Frontal cortex (tissue), 4 donors: ENCODE results near the gene COL23A1. TPM values are rescaled to one million over a fixed set of nuclear protein-coding genes. Genes with fewer than 3 reads are reported as not detected.
A peak's percentile ranks its signal among the peaks of the same experiment; 100 is the strongest.

ENCODE experiments used
- DNase-seq, 2 donors: peaks; one replicate each; pipeline ENCODE4 v3.0.0; 2012; ENCODE audit warnings: low spot score in 2 of 2
- FAIRE-seq: peaks from 2 replicates; lab custom pipeline; 2012; peaks lifted over from hg19 to GRCh38; lab: Jason Lieb, UNC
- total RNA-seq: library from RNA; depleted of rRNA; stranded (reverse); fragments of >200 nt; gene quantifications from one replicate; pipeline ENCODE4 v1.2.3, GENCODE V29; 2014
- donor health status: control.
- donor health status: control.
- donor health status: control.

The COL23A1 gene
- total RNA-seq, 1 donor from 2014 or later, result 0.82 TPM

DNA sequence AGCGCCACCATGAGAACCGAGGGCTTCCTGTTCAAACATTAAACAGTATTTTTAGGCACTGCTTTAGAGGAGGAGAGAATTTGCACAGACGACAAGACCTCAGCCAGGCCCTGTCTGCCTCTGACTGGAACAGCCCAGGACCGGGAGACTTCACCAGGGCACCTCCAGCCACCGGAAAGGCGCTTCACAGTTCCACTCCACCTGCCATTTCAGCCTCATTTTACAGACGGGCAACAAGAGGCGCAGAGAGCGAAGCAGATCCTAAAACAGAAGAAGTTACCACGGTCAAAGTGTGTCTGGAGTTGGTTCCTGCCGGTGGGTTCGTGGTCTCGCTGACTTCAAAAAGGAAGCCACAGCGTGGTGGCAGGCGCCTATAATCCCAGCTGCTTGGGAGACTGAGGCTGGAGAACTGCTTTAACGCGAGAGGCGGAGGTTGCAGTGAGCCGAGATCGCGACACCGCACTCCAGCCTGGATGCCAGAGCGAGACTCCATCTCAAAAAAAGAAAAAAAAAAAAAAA, 28.4 kb downstream of the COL23A1 start:
- DNase-seq (no peak), FAIRE-seq (no peak)

DNA sequence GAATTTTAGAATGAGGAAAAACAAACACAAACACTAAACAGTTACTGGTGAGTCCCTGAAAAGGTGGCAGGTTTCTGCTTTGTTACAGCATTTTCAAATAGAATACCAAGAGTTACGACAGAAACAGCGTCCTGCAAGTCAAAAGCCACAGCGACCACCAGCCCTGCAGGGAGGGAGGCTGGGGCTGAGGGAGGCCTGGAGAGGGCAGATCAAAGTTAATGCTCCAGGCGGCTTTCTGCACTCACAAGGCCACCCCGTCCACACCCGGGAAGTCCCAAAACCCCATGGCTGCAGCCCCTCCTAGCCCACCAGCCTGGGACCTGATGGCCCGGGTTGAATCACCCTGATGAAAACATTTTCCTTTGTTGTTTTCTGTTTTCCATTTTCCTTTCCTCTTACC, 29.3 kb downstream of the COL23A1 start:
- DNase-seq, result no peak
- no peak for FAIRE-seq

DNA sequence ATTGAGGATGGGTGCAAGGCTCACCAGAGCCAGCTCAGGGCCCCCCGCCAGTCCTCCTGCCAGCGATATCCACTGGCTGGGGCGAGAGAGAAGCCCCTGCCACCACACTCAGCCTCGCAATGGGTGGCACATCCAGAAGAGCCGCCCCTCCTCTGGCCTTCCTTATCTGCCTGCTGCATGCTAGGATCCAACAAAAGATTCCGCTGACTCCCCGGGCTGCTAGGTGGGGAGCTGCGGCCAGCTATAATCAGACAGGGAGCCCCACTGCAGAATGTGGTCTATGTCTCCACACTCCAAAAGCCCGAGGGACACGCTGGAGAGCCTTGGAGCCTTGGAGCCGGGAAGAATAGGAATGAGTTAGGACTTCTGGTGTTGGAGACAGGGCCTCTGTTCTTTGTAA, 32.8 kb downstream of the COL23A1 start:
- no peak for DNase-seq
- FAIRE-seq, result no peak

DNA sequence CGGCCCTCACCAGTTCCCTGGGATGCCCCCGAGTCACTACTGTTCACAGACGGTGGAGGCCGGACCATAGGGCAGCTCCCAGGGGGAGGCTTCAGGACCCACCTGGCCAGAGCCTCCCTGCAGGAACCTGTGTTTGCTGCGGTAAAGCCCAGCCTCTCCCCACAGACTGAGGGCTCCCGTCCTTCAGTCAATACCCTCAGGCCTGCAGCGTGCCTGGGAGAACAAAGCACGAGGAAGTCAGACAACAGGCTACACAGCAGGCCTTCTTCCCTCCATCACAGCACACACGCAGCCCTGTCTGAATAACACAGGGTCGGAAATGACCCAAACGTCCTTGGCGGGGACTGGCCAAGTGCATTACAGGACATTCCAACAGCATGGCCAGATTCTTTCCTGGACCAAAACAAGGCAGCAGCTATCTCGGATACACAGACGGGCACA, 34.4 kb downstream of the COL23A1 start:
- no peak for FAIRE-seq
- DNase-seq, result no peak

DNA sequence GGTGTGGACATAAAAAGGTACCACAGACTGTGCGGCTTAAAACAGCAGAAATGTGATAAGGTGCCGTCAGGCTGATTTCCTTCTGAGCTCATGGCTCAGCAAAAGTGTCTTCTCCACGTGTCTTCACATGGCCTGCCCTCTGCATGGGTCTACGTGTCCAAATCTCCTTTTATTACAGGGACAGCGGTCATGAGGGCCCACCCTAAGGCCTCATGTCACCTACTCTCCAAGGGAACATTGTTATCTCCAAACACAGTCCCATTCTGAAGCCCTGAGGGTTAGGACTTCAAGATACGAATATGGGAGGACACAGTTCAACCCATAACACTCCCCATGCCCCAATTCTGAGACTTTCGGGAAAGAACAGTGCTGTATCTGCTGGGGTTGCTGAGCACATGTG, 35.2 kb downstream of the COL23A1 start:
- no peak for DNase-seq
- no peak for FAIRE-seq

DNA sequence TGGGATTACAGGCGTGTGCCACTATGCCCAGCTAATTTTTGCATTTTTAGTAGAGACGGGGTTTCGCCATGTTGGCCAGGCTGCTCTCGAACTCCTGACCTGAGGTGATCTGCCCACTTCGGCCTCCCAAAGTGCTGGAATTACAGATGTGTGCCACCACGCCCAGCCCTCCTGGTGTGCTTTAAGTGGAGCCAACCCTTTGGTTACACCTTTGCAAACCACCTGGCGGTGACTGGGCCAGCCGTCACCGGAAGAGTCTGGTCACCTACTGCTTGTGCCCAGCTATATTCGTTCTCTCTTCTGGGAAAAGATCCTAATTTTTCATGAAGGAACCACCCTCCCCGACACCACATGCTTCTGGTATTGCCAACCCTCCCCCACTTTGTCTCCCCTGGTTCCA, 35.9 kb downstream of the COL23A1 start:
- FAIRE-seq, result no peak
- no peak for DNase-seq

DNA sequence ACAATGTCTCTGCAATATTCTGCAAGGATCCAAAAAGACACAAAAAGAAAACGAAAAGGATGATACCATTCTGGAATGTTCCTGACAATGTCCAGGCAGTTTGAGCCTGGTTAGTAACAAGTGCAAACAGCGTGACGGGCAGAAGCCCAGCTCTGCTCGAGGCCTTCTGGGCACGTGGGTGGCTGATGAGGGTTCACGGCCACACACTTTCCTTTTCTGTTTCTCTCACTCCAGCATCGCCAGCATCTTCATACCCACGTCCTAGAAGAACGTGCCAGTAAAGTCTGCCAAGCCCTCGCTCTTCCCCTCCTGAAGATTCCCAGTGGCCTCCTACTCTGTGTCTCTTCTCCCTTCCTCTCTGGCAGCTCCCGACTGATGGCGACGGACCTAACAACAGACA, 36.7 kb downstream of the COL23A1 start:
- FAIRE-seq (no peak), DNase-seq (no peak)

DNA sequence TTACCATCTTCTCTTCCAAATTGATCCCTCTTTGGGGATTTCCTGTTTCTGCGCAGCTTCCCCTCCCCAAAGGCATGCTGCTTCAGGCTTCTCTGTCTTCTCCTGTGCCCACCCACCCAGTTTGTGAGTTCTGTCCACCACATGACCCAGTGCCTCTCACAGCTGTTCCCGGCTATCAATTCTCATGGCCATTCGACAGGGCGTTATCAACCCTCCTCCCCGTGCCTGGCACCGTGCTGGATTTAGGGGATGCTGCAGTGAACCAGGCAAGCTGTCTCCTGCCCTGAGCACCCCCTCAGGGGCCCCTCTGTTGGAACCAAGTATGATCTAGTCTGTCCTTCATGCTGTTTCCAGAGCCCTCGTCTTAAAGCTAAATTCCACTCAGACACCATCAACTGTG, 38.7 kb downstream of the COL23A1 start:
- FAIRE-seq, result no peak
- DNase-seq, result no peak

DNA sequence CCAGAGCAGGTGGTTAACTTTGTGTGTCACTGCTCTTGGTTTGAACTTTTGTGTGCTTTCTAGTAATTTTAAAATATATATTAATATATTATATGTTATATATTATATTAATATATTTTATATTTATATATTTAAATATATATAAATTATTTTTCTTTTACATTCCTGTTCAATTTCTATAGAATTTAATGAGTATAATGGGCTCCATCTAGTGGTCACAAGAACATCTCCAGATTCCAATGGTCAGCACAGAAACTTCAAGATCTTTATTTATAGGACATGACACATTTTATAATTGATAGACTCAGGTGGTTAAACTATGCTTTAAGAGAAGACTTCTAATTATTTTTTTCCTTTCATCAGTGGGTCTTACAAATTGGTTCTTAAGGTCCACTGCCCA, 39.1 kb downstream of the COL23A1 start:
- DNase-seq, result peak in 1 of 2 donors; percentile 48

DNA sequence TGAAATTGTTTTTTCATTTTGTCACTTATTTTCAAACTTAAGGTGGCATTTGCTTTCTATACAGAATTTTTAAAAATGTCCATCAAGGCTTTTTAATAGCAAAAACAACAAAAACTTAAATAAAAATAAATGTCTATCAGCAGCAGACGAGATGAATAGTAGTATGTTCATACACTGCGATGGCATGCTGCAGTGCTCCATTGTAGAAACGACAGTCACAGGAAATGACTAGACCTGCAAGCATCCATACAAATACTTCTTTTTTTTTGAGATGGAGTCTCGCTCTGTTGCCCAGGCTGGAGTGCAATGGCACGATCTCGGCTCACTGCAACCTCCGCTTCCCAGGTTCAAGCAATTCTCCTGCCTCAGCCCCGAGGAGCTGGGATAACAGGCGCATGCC, 41.4 kb downstream of the COL23A1 start:
- no peak for FAIRE-seq
- no peak for DNase-seq

More for the DNA sequence above, 39.1 kb downstream of the COL23A1 start:
- FAIRE-seq, result peak; percentile 99

DNA sequence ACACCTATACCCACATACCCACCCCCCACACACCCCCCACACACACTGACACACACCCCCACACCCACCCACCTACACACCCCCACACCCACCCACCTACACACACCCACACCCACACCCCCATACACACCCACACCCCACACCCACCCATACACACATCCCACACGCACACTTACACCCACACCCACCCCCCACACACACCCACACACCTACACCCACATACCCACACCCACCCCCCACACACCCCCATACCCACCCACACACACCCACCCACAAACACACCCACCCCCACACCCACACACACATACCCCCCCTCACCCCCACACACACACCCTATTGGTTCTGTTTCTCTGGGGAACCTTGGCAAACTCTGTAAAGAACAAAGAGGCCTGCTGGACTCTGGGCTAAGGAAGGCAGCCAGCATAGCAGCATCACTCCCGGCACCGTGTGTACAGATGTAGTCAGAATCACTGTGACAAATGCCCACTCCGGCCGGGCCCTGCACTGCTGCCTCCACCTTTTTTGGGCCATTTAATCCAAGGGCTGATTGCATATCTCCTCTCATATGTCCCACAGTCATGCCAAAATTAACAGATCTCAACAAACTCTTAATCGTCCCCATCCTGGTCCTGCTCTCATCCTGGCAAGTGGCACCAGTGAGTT, 42.3 kb downstream of the COL23A1 start:
- FAIRE-seq (no peak), DNase-seq (no peak)

DNA sequence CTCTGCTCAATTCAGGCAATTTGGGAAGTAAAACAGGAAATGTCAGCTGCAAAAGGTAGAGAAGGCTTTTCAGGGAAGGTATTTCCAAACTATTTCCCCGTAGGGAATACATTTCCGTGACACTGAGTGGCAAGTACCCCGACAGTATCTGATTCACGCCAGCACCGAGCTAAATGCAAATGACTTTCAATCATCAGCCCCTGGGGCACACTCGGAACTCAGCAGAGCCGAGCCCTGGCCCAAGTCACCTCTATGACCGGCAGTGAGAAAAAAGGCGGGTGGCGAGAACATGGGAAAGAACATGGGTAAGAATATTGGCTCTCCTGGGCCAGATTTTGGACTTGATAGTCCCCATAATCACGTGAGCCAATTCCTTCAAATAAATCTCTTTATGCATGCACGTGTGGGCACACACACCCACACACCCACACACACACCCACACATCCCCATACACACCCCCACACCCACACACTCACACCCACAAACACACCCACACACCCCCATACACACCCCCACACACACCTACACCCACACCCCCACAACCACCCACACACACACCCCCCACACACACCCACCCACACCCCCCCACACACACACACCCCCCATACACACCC, 43.0 kb downstream of the COL23A1 start:
- FAIRE-seq (no peak), DNase-seq (no peak)

DNA sequence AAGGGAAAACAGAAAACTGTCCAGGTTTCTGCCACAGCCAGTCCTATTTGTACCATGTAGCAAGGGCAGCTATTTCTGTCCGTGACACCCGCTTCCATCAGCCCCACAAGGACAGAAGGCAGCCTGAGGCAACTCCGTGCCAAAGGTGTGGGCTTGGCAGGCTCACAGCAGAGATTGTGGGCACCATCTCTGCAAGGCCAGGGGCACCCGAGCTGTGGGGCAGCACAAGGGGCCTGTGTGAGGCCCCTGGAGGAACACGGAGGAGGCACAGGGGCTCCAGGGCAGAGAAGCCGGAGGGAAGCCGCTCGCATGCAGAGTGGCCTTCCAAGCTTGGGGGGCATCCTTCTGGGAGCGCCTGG, 43.5 kb downstream of the COL23A1 start:
- FAIRE-seq, result no peak
- no peak for DNase-seq

DNA sequence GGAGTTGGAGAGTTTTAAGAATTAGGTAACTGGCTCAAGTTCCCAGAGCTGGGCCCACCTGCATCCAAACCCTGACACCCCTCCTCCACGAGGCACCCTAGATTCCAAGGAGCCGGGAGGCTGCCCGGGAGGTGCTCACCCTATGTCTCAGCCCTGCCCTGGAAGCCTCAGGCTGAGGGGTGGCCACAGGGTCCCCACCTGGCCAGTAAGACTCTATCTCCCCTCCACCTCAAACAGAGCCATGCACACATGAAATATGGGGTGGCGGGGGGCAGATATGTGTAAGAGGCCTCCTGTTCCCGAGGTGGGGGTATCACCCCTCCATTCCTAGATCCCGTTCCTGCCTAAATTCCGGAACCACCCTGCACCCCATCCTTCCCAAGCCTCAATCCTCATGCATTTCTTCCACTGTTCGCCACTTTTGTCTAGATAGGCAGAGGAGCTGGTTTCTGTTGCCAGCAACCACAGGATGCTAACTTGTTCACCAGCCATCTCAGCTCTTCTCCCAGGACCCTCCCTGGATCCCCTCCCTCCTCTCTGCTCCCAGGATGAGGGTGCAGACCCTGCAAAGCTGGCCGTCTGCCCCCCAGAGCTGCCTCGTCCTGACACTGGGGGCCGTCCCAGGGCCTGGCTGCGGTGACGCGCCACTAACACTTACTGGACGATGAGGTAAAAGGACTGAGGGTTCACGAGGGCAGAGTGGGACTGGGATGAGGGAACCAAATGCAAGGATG, 44.1 kb downstream of the COL23A1 start:
- FAIRE-seq, result no peak
- no peak for DNase-seq

DNA sequence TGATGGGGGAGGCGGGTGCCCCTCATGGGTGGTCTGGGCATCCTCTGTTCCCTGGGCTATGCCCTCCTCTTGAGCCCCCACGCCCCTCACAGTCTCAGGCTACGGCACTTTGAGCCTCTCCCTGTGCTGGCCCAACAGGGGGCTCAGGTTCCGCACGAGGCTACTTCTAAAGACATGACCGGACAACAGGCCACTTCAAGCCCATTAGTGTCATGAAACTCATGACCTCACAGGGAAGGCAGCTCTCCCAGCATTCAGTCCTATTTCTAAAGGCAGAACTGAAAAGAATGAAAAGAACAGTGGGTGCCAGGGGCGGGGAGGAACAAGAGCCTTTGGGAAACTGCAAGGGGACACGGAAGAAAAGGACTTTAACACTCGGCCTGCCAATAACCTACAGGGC, 45.0 kb downstream of the COL23A1 start:
- FAIRE-seq (no peak), DNase-seq (no peak)

DNA sequence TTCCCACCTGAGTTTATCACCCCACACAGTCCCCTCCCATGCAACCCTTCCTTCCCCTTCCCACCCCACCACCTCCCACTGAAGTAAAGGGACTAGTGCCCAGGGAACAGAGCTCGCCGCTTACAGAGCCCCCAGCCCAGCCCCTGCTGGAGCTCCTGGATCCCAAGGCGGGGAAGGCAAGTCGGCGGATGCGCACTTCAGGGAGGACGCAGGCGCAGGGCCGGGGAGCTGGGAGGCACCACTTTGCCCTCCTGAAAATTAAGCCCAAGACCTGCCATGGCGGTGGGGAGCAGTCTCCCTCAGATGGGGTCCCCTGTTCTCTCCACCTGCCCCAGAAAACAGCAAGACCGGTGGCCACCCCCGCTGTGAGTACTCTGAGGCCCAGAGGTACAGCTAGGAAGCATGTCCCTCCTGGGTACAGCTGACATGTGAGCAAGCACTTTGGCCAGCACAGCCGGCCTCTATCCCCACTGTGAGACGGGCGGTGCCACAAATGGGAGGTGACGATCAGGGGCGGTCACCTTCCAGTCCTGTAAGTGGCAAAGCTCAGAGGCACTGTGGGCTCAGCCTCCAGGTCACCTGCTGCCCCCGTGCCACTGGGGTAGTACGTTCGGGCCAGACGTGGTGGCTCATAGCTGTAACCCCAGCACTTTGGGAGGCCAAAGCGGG, 45.9 kb downstream of the COL23A1 start:
- DNase-seq (no peak), FAIRE-seq (no peak)

DNA sequence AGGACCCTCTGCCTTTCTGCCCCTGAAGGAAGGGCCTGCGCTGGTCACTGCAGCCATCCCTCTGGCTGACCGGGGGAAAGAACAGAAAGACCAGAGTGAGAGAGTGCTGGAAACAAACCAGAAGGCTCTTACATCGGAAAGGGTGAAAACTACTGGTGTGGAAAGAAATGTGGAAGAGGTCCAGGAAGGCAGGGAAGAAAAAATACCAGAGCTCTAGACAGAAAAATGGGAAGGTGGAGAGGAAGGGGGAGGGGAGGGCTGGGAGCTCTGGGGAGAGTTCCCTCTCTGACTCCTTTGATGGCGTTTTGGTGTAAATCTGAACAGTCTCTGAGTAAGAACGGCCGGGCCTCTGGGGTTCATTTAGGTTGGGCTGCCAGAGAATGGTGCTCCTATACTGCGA, 47.7 kb downstream of the COL23A1 start:
- FAIRE-seq (no peak), DNase-seq (no peak)

DNA sequence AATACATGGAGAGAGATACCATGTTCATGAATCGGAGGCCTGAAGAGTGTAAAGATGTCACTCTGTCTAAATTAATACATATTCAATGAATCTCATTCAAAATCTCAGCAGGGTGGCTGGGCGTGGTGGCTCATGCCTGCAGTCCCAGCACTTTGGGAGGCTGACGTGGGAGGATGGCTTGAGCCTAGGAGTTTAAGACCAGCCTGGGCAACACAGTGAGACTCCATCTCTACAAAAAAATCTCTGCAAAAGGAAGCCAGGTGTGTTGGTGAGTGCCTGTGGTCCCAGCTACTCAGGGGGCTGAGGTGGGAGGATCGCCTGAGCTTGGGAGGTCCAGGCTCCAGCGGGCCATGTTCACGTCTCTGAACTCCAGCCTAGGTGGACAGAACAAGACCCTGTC, 49.7 kb downstream of the COL23A1 start:
- DNase-seq, result no peak
- no peak for FAIRE-seq

DNA sequence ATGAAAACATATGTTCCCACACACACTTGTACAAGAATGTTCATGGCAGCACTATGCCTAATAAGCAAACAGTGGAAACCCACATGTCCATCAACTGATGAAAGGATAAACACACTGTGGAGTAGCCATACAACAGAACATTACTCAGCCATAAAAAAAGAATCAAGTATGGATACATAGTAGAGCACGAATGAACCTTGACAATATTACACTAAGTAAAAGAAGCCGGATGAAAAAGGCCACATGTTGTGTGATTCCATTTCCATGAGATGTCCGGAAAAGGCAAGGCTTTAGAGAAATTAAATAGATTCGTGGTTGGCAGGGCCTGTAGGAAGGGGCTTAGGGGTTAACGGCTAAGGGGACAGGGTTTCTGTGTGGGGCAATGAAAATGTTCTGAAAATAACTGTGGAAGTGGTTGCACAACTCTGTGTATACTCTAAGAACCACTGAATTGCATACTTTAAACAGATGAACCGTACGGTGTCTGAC, 51.4 kb downstream of the COL23A1 start:
- no peak for DNase-seq
- FAIRE-seq, result no peak
